GM18508 (cell line): ENCODE data around the gene UBE2L3.
"Not testable (repeated sequence)": the region's sequence is repeated elsewhere in the genome, so short reads cannot be mapped to it uniquely, and the experiment has no call there.

Experiments used
- ATAC-seq: cut with Tn5 transposase; IDR thresholded peaks from one replicate; pipeline ENCODE4 v1.9.1; 2021; ENCODE audit warnings: moderate number of reproducible peaks; ENCODE audit not compliant: insufficient read depth, unreplicated experiment

The UBE2L3 gene

DNA sequence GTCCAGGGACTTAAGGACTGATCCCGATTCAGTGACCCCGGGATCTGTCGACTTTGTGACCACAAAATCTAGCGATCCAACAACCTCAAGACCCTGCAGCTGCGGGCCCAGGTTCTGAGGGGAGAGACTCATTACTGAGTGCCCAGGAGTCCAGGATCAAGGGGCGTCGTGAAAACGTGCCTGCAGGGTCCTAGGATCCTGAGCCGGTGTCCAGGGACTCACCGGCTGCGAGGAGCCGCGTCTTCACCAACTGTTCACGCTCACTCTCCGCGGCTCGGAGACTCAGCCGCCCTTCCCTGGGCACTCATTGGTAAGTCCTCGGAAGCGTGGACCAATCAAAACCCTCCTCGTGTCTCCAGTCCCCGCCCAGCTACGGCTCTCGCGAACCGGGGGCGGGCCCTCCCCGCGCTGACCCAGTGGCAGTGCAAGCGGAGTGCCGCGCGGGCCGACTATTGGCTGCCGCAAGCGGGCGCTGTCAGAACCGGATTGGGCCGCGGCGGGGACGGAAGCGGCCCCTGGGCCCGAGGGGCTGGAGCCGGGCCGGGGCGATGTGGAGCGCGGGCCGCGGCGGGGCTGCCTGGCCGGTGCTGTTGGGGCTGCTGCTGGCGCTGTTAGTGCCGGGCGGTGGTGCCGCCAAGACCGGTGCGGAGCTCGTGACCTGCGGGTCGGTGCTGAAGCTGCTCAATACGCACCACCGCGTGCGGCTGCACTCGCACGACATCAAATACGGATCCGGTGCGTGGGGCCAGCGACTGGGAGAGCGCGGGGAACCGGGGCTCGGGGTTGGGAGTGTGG is 74.5 kb downstream of the UBE2L3 start, which contains the start of gene SDF2L1:
TSS of gene SDF2L1 (plus strand) at position 514 of the 795 bp plus-strand sequence. CDS start at position 549, 35 bp downstream.
- peak; percentile 87 for ATAC-seq

DNA sequence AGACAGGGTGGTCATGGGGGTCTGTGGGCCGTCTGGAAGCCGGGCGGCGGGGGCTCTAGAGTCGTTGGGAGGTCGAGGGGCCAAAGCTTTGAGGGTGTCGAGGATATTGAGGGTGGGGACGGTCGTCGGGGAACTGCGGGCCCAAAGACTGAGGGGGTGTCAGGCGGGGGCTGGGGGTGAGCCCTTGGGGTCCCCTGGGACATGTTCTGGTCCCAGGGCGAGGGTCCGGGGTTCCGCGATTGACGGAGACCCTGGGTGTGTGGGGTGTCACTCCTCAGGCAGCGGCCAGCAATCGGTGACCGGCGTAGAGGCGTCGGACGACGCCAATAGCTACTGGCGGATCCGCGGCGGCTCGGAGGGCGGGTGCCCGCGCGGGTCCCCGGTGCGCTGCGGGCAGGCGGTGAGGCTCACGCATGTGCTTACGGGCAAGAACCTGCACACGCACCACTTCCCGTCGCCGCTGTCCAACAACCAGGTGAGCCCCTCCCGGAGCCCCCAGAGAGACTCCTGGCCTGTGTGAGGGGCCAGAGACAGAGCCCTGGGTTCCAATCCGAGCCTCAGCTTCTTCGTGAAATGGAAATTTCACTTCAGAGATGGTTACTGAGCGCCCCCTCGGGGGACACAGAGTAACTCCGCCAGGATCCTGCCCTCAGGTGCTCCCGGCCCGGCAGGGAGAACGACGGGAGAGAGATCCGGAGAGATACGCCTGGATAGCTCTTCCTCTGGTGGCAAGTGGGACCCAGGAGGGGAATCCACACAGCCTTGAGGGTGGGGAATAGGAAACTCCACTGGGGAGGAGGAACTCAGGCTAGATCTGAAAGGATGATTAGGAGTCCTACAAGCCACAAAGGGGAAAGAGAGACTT is 75.3 kb downstream of the UBE2L3 start:
- ATAC-seq, result no peak

DNA sequence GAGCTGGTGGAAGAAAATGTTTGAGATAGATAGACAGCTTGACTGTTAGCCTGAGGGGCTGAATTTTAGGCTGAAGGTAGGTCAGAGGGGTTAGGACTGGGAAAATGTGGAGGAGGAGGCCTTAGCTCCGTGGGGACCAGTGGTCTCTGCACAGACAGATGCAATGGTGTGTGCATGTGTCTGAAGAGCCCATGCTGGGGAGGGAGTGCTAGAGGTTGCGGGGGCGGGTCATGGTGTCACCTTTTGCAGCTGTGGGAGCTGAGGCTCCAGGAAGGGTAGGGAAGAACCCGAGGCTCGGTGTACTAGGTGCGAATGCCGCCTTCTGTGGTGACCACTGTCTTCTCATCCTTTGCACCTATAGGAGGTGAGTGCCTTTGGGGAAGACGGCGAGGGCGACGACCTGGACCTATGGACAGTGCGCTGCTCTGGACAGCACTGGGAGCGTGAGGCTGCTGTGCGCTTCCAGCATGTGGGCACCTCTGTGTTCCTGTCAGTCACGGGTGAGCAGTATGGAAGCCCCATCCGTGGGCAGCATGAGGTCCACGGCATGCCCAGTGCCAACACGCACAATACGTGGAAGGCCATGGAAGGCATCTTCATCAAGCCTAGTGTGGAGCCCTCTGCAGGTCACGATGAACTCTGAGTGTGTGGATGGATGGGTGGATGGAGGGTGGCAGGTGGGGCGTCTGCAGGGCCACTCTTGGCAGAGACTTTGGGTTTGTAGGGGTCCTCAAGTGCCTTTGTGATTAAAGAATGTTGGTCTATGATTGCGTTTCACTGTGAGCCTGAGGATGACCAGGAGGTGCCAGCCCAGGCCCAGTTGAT is 76.2 kb downstream of the UBE2L3 start:
- ATAC-seq, result no peak

DNA sequence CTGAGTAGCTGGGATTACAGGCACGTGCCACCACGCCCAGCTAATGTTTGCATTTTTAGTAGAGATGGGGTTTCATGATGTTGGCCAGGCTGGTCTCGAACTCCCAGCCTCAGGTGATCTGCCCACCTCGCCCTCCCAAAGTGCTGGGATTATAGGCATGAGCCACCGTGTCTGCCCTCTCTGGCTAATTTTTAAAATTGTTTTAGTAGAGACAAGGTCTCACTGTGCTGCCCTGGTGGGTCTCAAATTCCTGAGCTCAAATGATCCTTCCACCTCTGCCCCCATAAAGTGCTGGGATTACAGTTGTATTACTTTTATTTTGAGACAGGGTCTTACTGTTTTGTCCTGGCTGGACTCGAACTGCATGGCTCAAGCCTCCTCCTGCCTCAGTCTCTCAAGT is 78.0 kb downstream of the UBE2L3 start:
- not testable (repeated sequence) for ATAC-seq

DNA sequence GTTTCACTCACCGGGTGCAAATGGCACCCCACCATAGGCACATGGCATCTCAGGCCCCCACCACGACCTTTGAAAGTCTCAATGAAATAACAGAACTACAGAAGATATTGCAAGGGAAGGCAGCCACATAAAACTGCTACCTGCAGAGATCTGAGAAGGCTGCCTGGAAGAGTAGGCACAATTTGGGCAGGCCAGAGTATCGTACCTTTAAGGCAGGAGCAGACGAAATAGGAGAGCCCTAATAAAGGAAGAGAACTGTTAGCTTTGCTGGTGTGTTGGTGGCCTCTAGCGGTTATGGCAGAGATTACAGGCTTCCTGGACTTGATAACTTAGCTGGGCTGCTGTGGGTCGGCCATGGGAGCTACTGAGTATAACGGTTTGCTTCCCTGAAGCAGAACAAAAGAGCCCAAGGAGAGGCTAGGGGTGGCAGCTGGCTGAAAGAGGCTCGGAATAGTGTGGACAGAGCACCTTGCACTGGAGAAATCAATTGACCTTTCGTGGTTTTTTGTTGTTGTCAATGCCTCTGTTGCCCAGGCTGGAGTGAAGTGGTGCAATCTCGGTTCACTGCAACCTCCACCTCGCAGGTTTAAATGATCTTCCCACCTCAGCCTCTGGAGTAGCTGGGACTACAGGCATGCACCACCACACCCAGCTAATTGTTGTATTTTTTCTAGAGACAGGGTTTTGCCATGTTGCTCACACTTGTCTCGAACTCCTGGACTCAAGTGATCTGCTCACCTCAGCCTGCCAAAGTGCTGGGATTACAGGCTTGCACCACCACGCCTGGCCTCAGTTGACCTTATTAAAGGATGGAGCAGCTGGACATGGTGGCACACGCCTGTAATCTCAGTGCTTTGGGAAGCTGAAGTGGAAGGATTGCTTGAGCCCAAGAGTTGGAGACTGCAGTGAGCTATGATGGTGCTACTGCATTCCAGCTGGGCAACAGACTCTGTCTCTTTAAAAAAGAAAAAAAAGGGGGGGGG is 79.4 kb downstream of the UBE2L3 start:
- ATAC-seq, result no peak

GRCh38 chr22:21650280-21650679 is 82.8 kb downstream of the UBE2L3 start:
- ATAC-seq, result no peak

DNA sequence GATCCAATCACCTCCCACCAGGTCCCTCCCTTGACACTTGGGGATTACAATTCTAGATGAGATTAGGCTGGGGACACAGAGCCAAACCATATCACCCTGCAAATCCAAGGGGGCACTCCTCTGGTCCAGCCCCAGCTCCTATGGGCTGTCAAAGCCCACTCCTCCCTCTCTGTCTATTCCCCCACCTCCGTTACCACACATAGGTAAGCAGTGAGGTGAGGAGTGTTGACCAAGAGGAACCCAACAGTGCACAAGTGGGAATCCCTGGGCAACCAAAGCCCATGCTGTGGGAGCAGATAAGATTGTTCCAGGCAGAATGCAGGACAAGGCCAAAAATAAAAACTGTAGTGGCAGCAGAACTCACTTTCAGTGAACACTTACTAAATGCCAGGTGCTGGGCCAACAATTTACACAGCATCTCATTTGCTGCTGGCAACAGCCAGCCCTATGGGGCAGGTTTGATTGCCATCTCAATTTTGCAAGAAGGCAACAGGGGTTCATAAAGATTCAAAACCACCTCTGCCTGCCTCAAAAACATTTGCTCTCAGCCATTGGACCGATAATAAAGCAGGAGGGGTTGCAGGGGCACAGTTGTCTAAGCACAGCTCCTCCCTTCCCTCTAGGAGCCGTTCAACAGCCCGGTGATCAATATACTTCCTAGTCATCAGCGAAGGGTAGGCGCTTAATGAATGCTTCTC is 83.5 kb downstream of the UBE2L3 start:
- no peak for ATAC-seq

- ATAC-seq, result no peak
These were observed 84.1 kb downstream of the UBE2L3 start for GRCh38 chr22:21651521-21652009.

- peak; percentile 64 for ATAC-seq
These were observed 84.6 kb downstream of the UBE2L3 start for GRCh38 chr22:21652010-21652546.

- ATAC-seq, result no peak
These were observed 85.3 kb downstream of the UBE2L3 start for GRCh38 chr22:21652547-21653545.

DNA sequence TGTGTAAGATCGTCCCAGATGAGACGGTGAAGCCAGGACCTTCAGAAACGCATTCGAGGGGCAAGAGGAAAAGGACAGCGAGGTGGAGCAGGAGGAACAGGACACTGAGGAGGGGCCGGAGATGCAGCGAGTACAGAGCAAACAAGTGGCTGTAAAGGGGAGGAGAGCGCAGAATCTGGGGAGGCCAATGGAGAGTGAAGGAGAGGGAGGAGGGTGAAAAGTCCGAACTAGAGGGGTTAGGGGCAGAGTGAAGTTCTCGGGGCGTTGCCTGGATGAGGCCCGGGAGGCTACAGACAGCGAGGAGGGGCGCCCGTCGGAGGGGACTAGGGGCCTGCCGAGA is 89.5 kb downstream of the UBE2L3 start:
- ATAC-seq, result no peak

- ATAC-seq, result no peak
These were observed 90.0 kb downstream of the UBE2L3 start for GRCh38 chr22:21657360-21658032.

DNA sequence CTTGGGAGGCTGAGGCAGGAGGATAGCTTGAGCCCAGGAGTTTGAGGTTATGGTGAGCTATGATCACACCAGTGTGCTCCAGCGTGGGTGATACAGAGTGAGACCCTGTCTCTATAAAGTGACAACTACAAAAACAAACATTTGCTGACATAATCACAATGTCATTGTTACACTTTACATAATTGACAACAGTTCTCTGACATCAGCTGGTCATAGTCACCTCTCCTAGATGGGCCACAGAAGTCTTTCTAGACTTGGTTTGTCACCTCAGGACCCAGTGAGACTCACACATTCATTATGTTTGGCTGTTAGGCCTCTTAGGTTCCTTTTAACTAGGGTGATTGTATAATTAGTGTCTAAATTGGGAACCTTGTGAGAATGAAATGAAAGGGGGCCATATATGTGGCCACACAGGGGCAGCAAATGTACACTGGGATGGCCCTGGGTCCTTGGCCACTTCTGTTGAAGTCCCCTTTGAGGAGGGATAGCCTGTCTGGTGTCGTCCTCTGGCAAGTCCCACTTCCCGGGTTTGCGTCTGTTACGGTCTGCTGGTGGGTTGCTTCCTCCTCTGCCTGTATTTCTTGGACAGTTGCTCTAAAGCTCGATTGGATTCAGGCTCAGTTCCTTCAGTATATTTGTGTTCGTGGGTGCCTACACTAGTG is 92.5 kb downstream of the UBE2L3 start:
- no peak for ATAC-seq

- no peak for ATAC-seq
These were observed 93.4 kb downstream of the UBE2L3 start for GRCh38 chr22:21660904-21661303.

GRCh38 chr22:21661991-21662390 is 94.5 kb downstream of the UBE2L3 start:
- no peak for ATAC-seq

DNA sequence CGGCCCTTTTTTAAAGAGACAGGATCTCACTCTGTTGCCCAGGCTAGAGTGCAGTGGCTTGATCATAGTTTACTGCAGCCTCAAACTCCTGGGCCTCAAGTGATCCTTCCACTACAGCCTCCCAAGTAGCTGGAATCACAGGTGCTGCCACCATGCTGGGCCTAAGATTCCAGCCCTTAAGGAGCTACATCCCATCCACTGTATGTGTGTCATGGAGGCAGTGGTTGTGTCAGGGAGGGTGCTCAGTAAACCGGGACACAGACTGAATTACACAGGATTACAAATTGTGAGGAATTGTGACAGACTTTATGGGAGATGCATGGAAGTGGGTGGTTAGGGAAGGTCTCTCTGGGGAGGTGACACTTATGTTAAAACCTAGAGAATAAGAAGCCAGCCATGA is 96.2 kb downstream of the UBE2L3 start:
- ATAC-seq, result no peak
